A673 (cell line): ENCODE results near the gene MAMDC2.

ENCODE experiments used
- EZH2 ChIP-seq: fragments of 200-600 bp; sonication (generic); IDR thresholded peaks from 2 replicates; pipeline ENCODE4 v1.6.1; 2017; ENCODE audit warnings: borderline replicate concordance, low read depth, mild to moderate bottlenecking, mixed read lengths, antibody characterized with exemption, low read length; ENCODE audit not compliant: poor library complexity, severe bottlenecking
- TF ChIP-seq, protein P1 (sequence below): fragments of 300-800, 200-600 bp; sonication (generic); conservative IDR thresholded peaks from 2 replicates; pipeline ENCODE4 v1.5.1; 2017; ENCODE audit warnings: low read depth, mild to moderate bottlenecking, antibody characterized with exemption, low read length, moderate library complexity, mixed read lengths

DNA sequence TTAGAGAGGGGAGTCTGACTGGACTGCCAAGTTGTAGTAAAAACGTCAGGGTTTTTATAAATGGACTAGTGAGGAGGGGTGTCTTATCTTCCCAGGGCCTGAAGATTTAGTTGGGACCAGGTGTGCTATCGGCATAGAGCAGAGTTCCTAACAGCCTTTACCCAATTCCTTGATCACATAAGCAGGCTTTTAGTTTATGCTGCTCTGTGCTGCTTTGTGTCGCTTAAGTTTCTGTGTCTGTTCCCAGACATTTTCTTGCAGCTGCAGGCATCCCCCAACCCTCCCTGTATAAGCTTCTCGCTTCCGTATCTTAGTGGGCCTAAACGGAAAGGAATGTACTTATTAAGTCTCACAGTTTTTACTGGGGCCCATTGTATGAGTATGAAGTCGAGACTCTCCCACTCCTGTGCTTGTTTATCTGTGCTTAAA, 212.5 kb downstream of the MAMDC2 start:
- TF ChIP-seq, protein P1, sequence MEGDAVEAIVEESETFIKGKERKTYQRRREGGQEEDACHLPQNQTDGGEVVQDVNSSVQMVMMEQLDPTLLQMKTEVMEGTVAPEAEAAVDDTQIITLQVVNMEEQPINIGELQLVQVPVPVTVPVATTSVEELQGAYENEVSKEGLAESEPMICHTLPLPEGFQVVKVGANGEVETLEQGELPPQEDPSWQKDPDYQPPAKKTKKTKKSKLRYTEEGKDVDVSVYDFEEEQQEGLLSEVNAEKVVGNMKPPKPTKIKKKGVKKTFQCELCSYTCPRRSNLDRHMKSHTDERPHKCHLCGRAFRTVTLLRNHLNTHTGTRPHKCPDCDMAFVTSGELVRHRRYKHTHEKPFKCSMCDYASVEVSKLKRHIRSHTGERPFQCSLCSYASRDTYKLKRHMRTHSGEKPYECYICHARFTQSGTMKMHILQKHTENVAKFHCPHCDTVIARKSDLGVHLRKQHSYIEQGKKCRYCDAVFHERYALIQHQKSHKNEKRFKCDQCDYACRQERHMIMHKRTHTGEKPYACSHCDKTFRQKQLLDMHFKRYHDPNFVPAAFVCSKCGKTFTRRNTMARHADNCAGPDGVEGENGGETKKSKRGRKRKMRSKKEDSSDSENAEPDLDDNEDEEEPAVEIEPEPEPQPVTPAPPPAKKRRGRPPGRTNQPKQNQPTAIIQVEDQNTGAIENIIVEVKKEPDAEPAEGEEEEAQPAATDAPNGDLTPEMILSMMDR: no peak
- no peak for TF ChIP-seq EZH2
